Activated CD4-positive, alpha-beta memory T cell treated with anti-CD3 and anti-CD28 coated beads, Interleukin-2, amount 10 ng/mL, durations not matched to agents 7 days and 5 days (primary cell): ENCODE data around the gene CNTRL. TPM values are rescaled to one million over a fixed set of nuclear protein-coding genes. Genes with fewer than 3 reads are reported as not detected.
"Not testable (repeated sequence)": the region's sequence is repeated elsewhere in the genome, so short reads cannot be mapped to it uniquely, and the experiment has no call there.

Experiments used
- CTCF ChIA-PET: fragments of 350-600 bp; sonication (Branson Sonifier 250); formaldehyde crosslinking; loops from one replicate; lab custom pipeline; 2021; ENCODE audit warnings: antibody characterized with exemption, inconsistent platforms; lab: Charles Lee
- POLR2A ChIA-PET: fragments of 350-600 bp; sonication (Branson Sonifier 250); formaldehyde crosslinking; loops from one replicate; lab custom pipeline; 2021; ENCODE audit warnings: antibody characterized with exemption; lab: Charles Lee
- DNase-seq: peaks from one replicate; pipeline ENCODE4 v3.0.0-alpha.2; 2020
- H3K27ac Mint-ChIP-seq: one replicate; pipeline ENCODE4 v1.8.0; 2021; ENCODE audit warnings: mild to moderate bottlenecking, mixed read lengths
- H3K27me3 Mint-ChIP-seq: one replicate; pipeline ENCODE4 v1.8.0; 2021; ENCODE audit warnings: mixed read lengths
- H3K36me3 Mint-ChIP-seq: one replicate; pipeline ENCODE4 v1.8.0; 2021; ENCODE audit warnings: low read depth, mixed read lengths
- H3K4me1 Mint-ChIP-seq: one replicate; pipeline ENCODE4 v1.8.0; 2021; ENCODE audit warnings: mixed read lengths
- H3K4me3 Mint-ChIP-seq: one replicate; pipeline ENCODE4 v1.8.0; 2021; ENCODE audit warnings: mild to moderate bottlenecking, mixed read lengths
- H3K9me3 Mint-ChIP-seq: one replicate; pipeline ENCODE4 v1.8.0; 2021; ENCODE audit warnings: mixed read lengths
- total RNA-seq, 2 experiments: library from RNA; stranded (reverse); gene quantifications; one replicate each; pipeline ENCODE4 v1.2.3, GENCODE V29; 2021

CNTRL gene
- total RNA-seq, 2 experiments from 2014 or later = 84.1 to 86.9 TPM

- H3K36me3 Mint-ChIP-seq = peaks cover 48% of the 10 kb centered on the region
- no peaks in the 10 kb centered on the region for H3K27me3 Mint-ChIP-seq
- H3K4me1 Mint-ChIP-seq = peaks cover 15% of the 10 kb centered on the region
- no peak overlapping the region for H3K4me3 Mint-ChIP-seq
- CTCF ChIA-PET = no interaction called here
- H3K27ac Mint-ChIP-seq = no peak overlapping the region
- POLR2A ChIA-PET = no interaction called here
- H3K9me3 Mint-ChIP-seq = no peaks in the 10 kb centered on the region
- no peak for DNase-seq
Observed at GRCh38 chr9:121115466-121115865, 40.7 kb downstream of the CNTRL start.

GRCh38 chr9:121118266-121118665 lies 43.5 kb downstream of the CNTRL start:
- POLR2A ChIA-PET = no interaction called here
- Mint-ChIP-seq H3K4me3 (no peak overlapping the region), H3K4me1 (peaks cover 34% of the 10 kb centered on the region), H3K9me3 (no peaks in the 10 kb centered on the region), H3K27me3 (no peaks in the 10 kb centered on the region), H3K36me3 (peaks cover 41% of the 10 kb centered on the region), H3K27ac (no peak overlapping the region)
- DNase-seq = no peak
- CTCF ChIA-PET = no interaction called here

- peaks cover 45% of the 10 kb centered on the region for H3K4me1 Mint-ChIP-seq
- H3K27me3 Mint-ChIP-seq = no peaks in the 10 kb centered on the region
- DNase-seq = no peak
- H3K4me3 Mint-ChIP-seq = peak overlapping the region; percentile 36
- no peaks in the 10 kb centered on the region for H3K9me3 Mint-ChIP-seq
- peaks cover 44% of the 10 kb centered on the region for H3K36me3 Mint-ChIP-seq
- POLR2A ChIA-PET = interaction anchor here (1.1 to 5.8 kb wide), 10 partner anchors 8 to 406 kb away, joined by 3 to 88 read pairs (median 7); partner anchors contain the start of genes CNTRL, FBXW2 and MEGF9
- H3K27ac Mint-ChIP-seq = peak overlapping the region; percentile 78
- CTCF ChIA-PET = interaction anchor here (1.1 to 3.0 kb wide), 8 partner anchors 8 to 81 kb away, joined by 4 to 19 read pairs (median 8); partner anchors contain the start of gene RAB14
Observed at GRCh38 chr9:121120386-121120785, 45.6 kb downstream of the CNTRL start.

GRCh38 chr9:121121582-121122087 lies 46.9 kb downstream of the CNTRL start:
- H3K9me3 Mint-ChIP-seq = no peaks in the 10 kb centered on the region
- peak overlapping the region; percentile 86 for H3K27ac Mint-ChIP-seq
- peak; percentile 98 for DNase-seq
- no peaks in the 10 kb centered on the region for H3K27me3 Mint-ChIP-seq
- H3K36me3 Mint-ChIP-seq = peaks cover 45% of the 10 kb centered on the region
- POLR2A ChIA-PET = interaction anchor here (0.8 to 5.8 kb wide), 27 partner anchors 8 to 408 kb away, joined by 3 to 88 read pairs (median 5); partner anchors contain the start of genes CNTRL, FBXW2, MEGF9 and RAB14
- CTCF ChIA-PET = interaction anchor here (0.7 to 3.0 kb wide), 18 partner anchors 9 to 190 kb away, joined by 3 to 19 read pairs (median 4); partner anchors contain the start of gene RAB14
- H3K4me1 Mint-ChIP-seq = peaks cover 46% of the 10 kb centered on the region
- H3K4me3 Mint-ChIP-seq = peak overlapping the region; percentile 73

- peak overlapping the region; percentile 73 for H3K4me3 Mint-ChIP-seq
- no peaks in the 10 kb centered on the region for H3K27me3 Mint-ChIP-seq
- peak overlapping the region; percentile 86 for H3K27ac Mint-ChIP-seq
- ChIA-PET POLR2A (interaction anchor here (0.9 to 5.8 kb wide), 22 partner anchors 8 to 409 kb away, joined by 3 to 88 read pairs (median 6); partner anchors contain the start of genes CNTRL, FBXW2, MEGF9 and RAB14), CTCF (interaction anchor here (0.7 to 3.0 kb wide), 15 partner anchors 9 to 366 kb away, joined by 3 to 19 read pairs (median 4); partner anchors contain the start of gene RAB14)
- no peaks in the 10 kb centered on the region for H3K9me3 Mint-ChIP-seq
- peaks cover 45% of the 10 kb centered on the region for H3K4me1 Mint-ChIP-seq
- H3K36me3 Mint-ChIP-seq = peaks cover 52% of the 10 kb centered on the region
- no peak for DNase-seq
Observed at GRCh38 chr9:121122246-121123032, 47.7 kb downstream of the CNTRL start.

- DNase-seq = no peak
- H3K27ac Mint-ChIP-seq = peak overlapping the region; percentile 21
- peaks cover 47% of the 10 kb centered on the region for H3K4me1 Mint-ChIP-seq
- POLR2A ChIA-PET = interaction anchor here (0.9 to 5.8 kb wide), 4 partner anchors 9 to 331 kb away, joined by 3 to 88 read pairs (median 3); partner anchors contain the start of genes FBXW2 and PSMD5
- no peaks in the 10 kb centered on the region for H3K27me3 Mint-ChIP-seq
- CTCF ChIA-PET = interaction anchor here (1.1 to 1.4 kb wide), 3 partner anchors 31 to 504 kb away, joined by 3 to 4 read pairs (median 3); no protein-coding TSS in a partner anchor
- no peak overlapping the region for H3K4me3 Mint-ChIP-seq
- H3K36me3 Mint-ChIP-seq = peaks cover 62% of the 10 kb centered on the region
- H3K9me3 Mint-ChIP-seq = no peaks in the 10 kb centered on the region
Observed at GRCh38 chr9:121123816-121124535, 49.2 kb downstream of the CNTRL start.

GRCh38 chr9:121125590-121125989 lies 50.8 kb downstream of the CNTRL start:
- Mint-ChIP-seq H3K9me3 (peaks cover 2% of the 10 kb centered on the region), H3K4me1 (peaks cover 52% of the 10 kb centered on the region), H3K4me3 (no peak overlapping the region), H3K36me3 (peaks cover 68% of the 10 kb centered on the region), H3K27ac (no peak overlapping the region), H3K27me3 (no peaks in the 10 kb centered on the region)
- ChIA-PET CTCF (interaction anchor here (0.8 to 1.9 kb wide), 4 partner anchors 14 to 76 kb away, joined by 3 to 7 read pairs (median 4); partner anchors contain the start of gene RAB14), POLR2A (interaction anchor here (1.3 kb wide), 1 partner anchor 333 kb away, joined by 3 read pairs; the partner anchor contains the start of gene FBXW2)
- no peak for DNase-seq

- Mint-ChIP-seq H3K4me1 (peaks cover 56% of the 10 kb centered on the region), H3K36me3 (peaks cover 79% of the 10 kb centered on the region)
- H3K27me3 Mint-ChIP-seq, H3K4me3 Mint-ChIP-seq, DNase-seq, CTCF ChIA-PET, POLR2A ChIA-PET, H3K27ac Mint-ChIP-seq, H3K9me3 Mint-ChIP-seq: not testable (repeated sequence)
Observed at GRCh38 chr9:121129384-121129783, 54.6 kb downstream of the CNTRL start.

GRCh38 chr9:121133104-121133816 lies 58.5 kb downstream of the CNTRL start:
- peaks cover 78% of the 10 kb centered on the region for H3K36me3 Mint-ChIP-seq
- no peaks in the 10 kb centered on the region for H3K27me3 Mint-ChIP-seq
- CTCF ChIA-PET = interaction anchor here (1.6 to 2.0 kb wide), 3 partner anchors 12 to 71 kb away, joined by 3 to 19 read pairs (median 5); no protein-coding TSS in a partner anchor
- POLR2A ChIA-PET = interaction anchor here (0.7 to 3.3 kb wide), 12 partner anchors 11 to 419 kb away, joined by 3 to 88 read pairs (median 4); partner anchors contain the start of genes CNTRL, MEGF9 and RAB14
- peak overlapping the region; percentile 87 for H3K27ac Mint-ChIP-seq
- H3K9me3 Mint-ChIP-seq = peaks cover 2% of the 10 kb centered on the region
- peak; percentile 90 for DNase-seq
- peaks cover 64% of the 10 kb centered on the region for H3K4me1 Mint-ChIP-seq
- H3K4me3 Mint-ChIP-seq = peak overlapping the region; percentile 33

- peaks cover 78% of the 10 kb centered on the region for H3K36me3 Mint-ChIP-seq
Observed at GRCh38 chr9:121135642-121136041, 60.9 kb downstream of the CNTRL start.

GRCh38 chr9:121138561-121138960 lies 63.8 kb downstream of the CNTRL start:
- CTCF ChIA-PET = interaction anchor here (1.0 to 1.6 kb wide), 3 partner anchors 9 to 55 kb away, joined by 3 read pairs; no protein-coding TSS in a partner anchor
- POLR2A ChIA-PET = interaction anchor here (1.0 to 1.4 kb wide), 2 partner anchors 9 to 17 kb away, joined by 3 to 5 read pairs; no protein-coding TSS in a partner anchor

More at GRCh38 chr9:121135642-121136041, 60.9 kb downstream of the CNTRL start:
- peak overlapping the region; percentile 7 for H3K27ac Mint-ChIP-seq
- peaks cover 47% of the 10 kb centered on the region for H3K4me1 Mint-ChIP-seq
- no peaks in the 10 kb centered on the region for H3K9me3 Mint-ChIP-seq
- CTCF ChIA-PET = interaction anchor here (1.0 to 2.5 kb wide), 2 partner anchors 14 to 27 kb away, joined by 3 to 14 read pairs; no protein-coding TSS in a partner anchor
- POLR2A ChIA-PET = interaction anchor here (1.2 to 1.6 kb wide), 3 partner anchors 12 to 17 kb away, joined by 3 to 4 read pairs (median 3); no protein-coding TSS in a partner anchor
- no peak overlapping the region for H3K4me3 Mint-ChIP-seq
- no peaks in the 10 kb centered on the region for H3K27me3 Mint-ChIP-seq
- no peak for DNase-seq

More at GRCh38 chr9:121138561-121138960, 63.8 kb downstream of the CNTRL start:
- no peak for DNase-seq
- Mint-ChIP-seq H3K4me1 (peaks cover 18% of the 10 kb centered on the region), H3K36me3 (peaks cover 80% of the 10 kb centered on the region), H3K4me3 (no peak overlapping the region), H3K9me3 (no peaks in the 10 kb centered on the region), H3K27ac (peak overlapping the region; percentile 44), H3K27me3 (no peaks in the 10 kb centered on the region)
